MM.1S (cell line): ENCODE data around the gene CORO7.

ENCODE experiments used
- DNase-seq: peaks from one replicate; pipeline ENCODE4 v3.0.0-alpha.2; 2015
- H2AFZ ChIP-seq: fragments of 300-600 bp; sonication (generic); 2 replicates; pipeline ENCODE4 v1.6.0; 2016; ENCODE audit warnings: antibody characterized with exemption, low read length
- H3F3A ChIP-seq: fragments of 300-600 bp; sonication (generic); 2 replicates; pipeline ENCODE4 v1.6.1; 2016; ENCODE audit warnings: mild to moderate bottlenecking, antibody characterized with exemption, low read length, moderate library complexity, mixed read lengths; ENCODE audit not compliant: insufficient read depth
- H3K27ac ChIP-seq: fragments of 300-600 bp; sonication (generic); 2 replicates; pipeline ENCODE4 v1.5.1; 2016; ENCODE audit warnings: mild to moderate bottlenecking, low read length
- H3K27me3 ChIP-seq: fragments of 300-600 bp; sonication (generic); replicated peaks from 2 replicates; pipeline ENCODE4 v1.6.0; 2016; ENCODE audit warnings: low read length; ENCODE audit not compliant: insufficient read depth
- H3K36me3 ChIP-seq: fragments of 300-600 bp; sonication (generic); replicated peaks from 2 replicates; pipeline ENCODE4 v1.6.1; 2016; ENCODE audit warnings: mild to moderate bottlenecking, low read length, mixed read lengths; ENCODE audit not compliant: insufficient read depth
- H3K4me1 ChIP-seq: fragments of 300-600 bp; sonication (generic); 2 replicates; pipeline ENCODE4 v1.6.1; 2016; ENCODE audit warnings: low read length, mixed read lengths
- H3K4me2 ChIP-seq: fragments of 300-600 bp; sonication (generic); 2 replicates; pipeline ENCODE4 v1.6.0; 2016; ENCODE audit warnings: low read depth, low read length
- H3K4me3 ChIP-seq: fragments of 300-600 bp; sonication (generic); 2 replicates; pipeline ENCODE4 v1.5.1; 2016; ENCODE audit warnings: low read length, mixed read lengths
- H3K79me2 ChIP-seq: fragments of 300-600 bp; sonication (generic); 2 replicates; pipeline ENCODE4 v1.6.1; 2016; ENCODE audit warnings: mixed run types, low read length, mixed read lengths
- H3K9ac ChIP-seq: fragments of 300-600 bp; sonication (generic); 2 replicates; pipeline ENCODE4 v1.6.1; 2016; ENCODE audit warnings: low read length, mixed read lengths
- H3K9me2 ChIP-seq: fragments of 300-600 bp; sonication (generic); replicated peaks from 2 replicates; pipeline ENCODE4 v1.6.1; 2016; ENCODE audit warnings: mild to moderate bottlenecking, low read length, mixed read lengths; ENCODE audit not compliant: insufficient read depth
- H3K9me3 ChIP-seq: fragments of 300-600 bp; sonication (generic); replicated peaks from 2 replicates; pipeline ENCODE4 v1.6.1; 2016; ENCODE audit warnings: mild to moderate bottlenecking, low read length, mixed read lengths; ENCODE audit not compliant: insufficient read depth
- H4K20me1 ChIP-seq: fragments of 300-600 bp; sonication (generic); 2 replicates; pipeline ENCODE4 v1.6.1; 2016; ENCODE audit warnings: mild to moderate bottlenecking, low read length, moderate library complexity, mixed read lengths; ENCODE audit not compliant: insufficient read depth
- EZH2 ChIP-seq: fragments of 300-600 bp; sonication (generic); optimal IDR thresholded peaks from 2 replicates; pipeline ENCODE3; 2017; ENCODE audit warnings: low read depth, mild to moderate bottlenecking, antibody characterized with exemption, low read length, mixed read lengths
- EZH2phosphoT487 ChIP-seq: fragments of 300-600 bp; sonication (generic); IDR thresholded peaks from 2 replicates; pipeline ENCODE4 v1.6.1; 2018; ENCODE audit warnings: antibody characterized with exemption, low read length
- TF ChIP-seq, protein P1 (sequence below): fragments of 300-600 bp; sonication (generic); IDR thresholded peaks from 2 replicates; pipeline ENCODE4 v1.5.1; 2016; ENCODE audit warnings: antibody characterized with exemption, low read length, mixed read lengths

CORO7 gene

DNA sequence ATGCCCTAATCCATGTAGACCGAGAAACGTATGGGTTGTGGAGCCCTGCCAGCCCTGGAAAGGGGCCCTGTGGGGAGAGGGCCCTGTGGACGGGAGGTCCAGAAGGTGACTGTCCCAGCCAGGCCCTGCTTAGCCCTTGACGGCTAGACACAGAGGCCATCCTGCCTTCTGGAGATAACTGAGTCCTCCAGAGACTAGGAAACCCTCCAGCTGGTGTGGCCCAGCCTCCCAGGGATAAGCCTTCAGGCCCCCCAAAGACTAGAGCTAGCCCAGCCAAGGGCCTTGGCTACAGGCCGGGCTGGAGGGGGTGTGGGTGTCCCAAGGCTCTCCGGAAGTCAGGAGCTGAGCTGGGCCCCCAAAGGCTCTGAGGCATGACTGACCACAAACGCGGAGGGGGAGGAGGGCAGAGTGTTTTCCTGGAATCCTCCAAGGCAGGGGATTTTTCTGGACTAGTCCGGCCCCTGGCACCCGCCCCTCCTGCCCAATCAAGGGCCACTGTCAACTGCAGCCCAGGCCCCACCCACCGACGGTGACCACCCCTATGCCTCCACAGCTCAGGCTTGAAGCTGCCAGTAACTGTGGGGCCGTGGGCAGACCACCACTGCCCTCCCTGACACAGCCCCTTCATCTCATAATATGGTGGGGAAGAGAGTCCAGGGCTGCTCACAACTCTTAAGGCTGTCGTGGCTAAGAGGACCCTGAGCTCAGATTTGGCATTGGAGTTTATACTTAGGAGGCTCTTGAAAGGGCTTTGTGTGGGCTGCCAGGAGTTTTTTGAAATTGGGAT, 45.6 kb downstream of the CORO7 start:
- Histone ChIP-seq H3K79me2 (peaks cover 14% of the 10 kb centered on the region), H3K9me3 (no peaks in the 10 kb centered on the region), H3K27ac (no peak overlapping the region), H3K9me2 (no peaks in the 10 kb centered on the region), H2AFZ (no peak overlapping the region), H3F3A (no peaks in the 10 kb centered on the region), H4K20me1 (no peaks in the 10 kb centered on the region), H3K36me3 (no peaks in the 10 kb centered on the region), H3K4me2 (no peak overlapping the region), H3K4me1 (no peaks in the 10 kb centered on the region), H3K27me3 (no peaks in the 10 kb centered on the region), H3K9ac (no peak overlapping the region), H3K4me3 (no peak overlapping the region)
- no peak for TF ChIP-seq EZH2phosphoT487
- TF ChIP-seq, protein P1, sequence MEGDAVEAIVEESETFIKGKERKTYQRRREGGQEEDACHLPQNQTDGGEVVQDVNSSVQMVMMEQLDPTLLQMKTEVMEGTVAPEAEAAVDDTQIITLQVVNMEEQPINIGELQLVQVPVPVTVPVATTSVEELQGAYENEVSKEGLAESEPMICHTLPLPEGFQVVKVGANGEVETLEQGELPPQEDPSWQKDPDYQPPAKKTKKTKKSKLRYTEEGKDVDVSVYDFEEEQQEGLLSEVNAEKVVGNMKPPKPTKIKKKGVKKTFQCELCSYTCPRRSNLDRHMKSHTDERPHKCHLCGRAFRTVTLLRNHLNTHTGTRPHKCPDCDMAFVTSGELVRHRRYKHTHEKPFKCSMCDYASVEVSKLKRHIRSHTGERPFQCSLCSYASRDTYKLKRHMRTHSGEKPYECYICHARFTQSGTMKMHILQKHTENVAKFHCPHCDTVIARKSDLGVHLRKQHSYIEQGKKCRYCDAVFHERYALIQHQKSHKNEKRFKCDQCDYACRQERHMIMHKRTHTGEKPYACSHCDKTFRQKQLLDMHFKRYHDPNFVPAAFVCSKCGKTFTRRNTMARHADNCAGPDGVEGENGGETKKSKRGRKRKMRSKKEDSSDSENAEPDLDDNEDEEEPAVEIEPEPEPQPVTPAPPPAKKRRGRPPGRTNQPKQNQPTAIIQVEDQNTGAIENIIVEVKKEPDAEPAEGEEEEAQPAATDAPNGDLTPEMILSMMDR, result no peak
- no peak for TF ChIP-seq EZH2
- no peak for DNase-seq

DNA sequence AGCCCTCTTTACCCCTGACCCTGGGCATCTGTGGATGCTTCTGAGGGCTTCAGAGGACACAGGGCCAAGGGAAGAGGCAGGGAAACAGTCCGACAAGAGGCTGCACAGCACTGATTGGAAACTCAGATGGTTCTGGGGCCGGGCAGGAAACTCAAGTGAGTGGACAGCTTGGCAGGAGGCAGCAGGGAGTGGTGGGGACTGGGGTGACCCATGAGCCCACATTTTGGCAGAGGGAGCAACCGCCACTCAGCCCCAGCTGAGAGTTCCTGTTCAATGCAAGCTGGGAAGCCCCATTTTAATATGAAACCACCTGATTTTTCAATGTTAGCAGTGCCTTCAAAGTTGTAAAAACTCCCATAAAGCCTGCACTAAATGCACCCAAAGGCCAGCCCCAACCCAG, 46.2 kb downstream of the CORO7 start:
- Histone ChIP-seq H3K9me3 (no peaks in the 10 kb centered on the region), H2AFZ (no peak overlapping the region), H3F3A (no peaks in the 10 kb centered on the region), H3K79me2 (peaks cover 14% of the 10 kb centered on the region), H3K36me3 (no peaks in the 10 kb centered on the region), H3K4me2 (no peak overlapping the region), H4K20me1 (no peaks in the 10 kb centered on the region), H3K4me3 (no peak overlapping the region), H3K27me3 (no peaks in the 10 kb centered on the region), H3K9me2 (no peaks in the 10 kb centered on the region), H3K27ac (no peak overlapping the region), H3K4me1 (no peaks in the 10 kb centered on the region), H3K9ac (no peak overlapping the region)
- TF ChIP-seq, protein P1, result no peak
- TF ChIP-seq EZH2phosphoT487, result no peak
- no peak for TF ChIP-seq EZH2
- DNase-seq, result no peak

DNA sequence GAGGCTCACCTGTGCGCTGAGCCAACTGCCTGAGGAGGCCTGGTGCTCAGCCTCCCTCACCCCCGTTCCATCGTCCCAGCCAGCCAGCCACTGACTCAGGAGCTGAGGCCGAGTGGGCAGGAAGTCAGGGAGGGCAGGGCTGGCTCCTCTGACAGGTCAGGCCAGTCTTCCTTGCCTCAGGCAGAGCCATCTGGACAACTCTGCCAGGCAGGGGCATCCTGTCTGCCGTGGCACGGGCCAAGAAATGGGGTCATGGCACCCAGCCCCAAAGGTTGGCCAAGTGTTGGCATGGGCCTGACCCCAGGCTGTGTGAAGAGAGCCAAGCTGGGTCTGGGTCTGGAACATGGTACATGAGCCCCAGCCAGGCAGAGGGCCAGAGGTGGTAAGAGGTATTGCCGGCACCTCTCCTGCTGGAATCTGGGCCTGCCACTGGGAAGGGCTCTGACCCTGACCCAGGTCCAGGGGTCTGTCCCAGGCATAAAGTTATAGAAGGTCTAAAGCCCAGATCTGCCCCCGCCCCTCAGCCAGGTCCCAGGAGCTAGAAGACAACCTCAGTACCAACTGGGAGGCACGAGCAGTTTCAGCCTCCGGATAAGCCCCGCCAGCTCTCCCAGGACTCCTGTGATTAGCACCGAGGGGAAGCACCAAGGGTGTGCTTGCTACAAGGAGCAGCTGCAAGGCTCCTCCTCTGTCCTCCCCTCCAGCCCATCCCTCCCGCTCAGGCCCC, 47.2 kb downstream of the CORO7 start:
- no peaks in the 10 kb centered on the region for H3F3A ChIP-seq
- no peak overlapping the region for H3K4me2 ChIP-seq
- H3K4me1 ChIP-seq, result no peaks in the 10 kb centered on the region
- no peaks in the 10 kb centered on the region for H3K27me3 ChIP-seq
- TF ChIP-seq EZH2 (no peak), EZH2phosphoT487 (no peak)
- TF ChIP-seq, protein P1, result no peak
- no peak overlapping the region for H3K9ac ChIP-seq
- DNase-seq, result no peak
- no peak overlapping the region for H2AFZ ChIP-seq
- H3K36me3 ChIP-seq, result no peaks in the 10 kb centered on the region
- peaks cover 14% of the 10 kb centered on the region for H3K79me2 ChIP-seq
- H3K27ac ChIP-seq, result no peak overlapping the region
- no peaks in the 10 kb centered on the region for H4K20me1 ChIP-seq
- no peaks in the 10 kb centered on the region for H3K9me3 ChIP-seq
- no peak overlapping the region for H3K4me3 ChIP-seq
- H3K9me2 ChIP-seq, result no peaks in the 10 kb centered on the region
